ENCODE results near the gene EPHA2.

EPHA2 gene

DNA sequence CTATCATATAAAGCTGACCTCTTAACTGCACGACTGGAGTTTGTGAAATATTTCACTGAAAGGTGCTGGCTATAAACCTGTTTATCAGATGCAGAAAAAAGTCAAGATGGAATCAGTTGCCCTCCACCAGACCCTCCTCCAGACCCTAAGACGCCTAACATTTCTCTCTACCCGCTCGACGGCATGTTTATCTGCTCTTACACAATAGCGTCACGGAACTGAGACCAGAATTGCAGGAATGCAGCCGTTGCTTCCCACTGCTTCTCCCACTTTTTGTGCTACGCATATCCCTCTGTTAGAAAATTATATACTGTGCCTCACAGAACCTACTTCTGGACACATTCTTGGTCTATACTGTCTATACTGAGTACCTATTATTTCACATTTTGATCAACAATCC, 54.2 kb downstream of the EPHA2 start:
- Histone ChIP-seq H3K79me2 (ENCODE audit: control insufficient read depth, insufficient read depth, low read length, unreplicated experiment) (no peaks in the 10 kb centered on the region), H3K27ac (ENCODE audit: low read depth, low read length) (no peak overlapping the region), H3K36me3 (ENCODE audit: insufficient read depth, low read length) (no peaks in the 10 kb centered on the region), H3K4me3 (ENCODE audit: low read depth, low read length) (no peak overlapping the region), H3K27me3 (ENCODE audit: insufficient read depth, low read length) (peaks cover 9% of the 10 kb centered on the region; the same call in 1 of the 2 replicates), H3K4me1 (ENCODE audit: control insufficient read depth, insufficient read depth, low read length, unreplicated experiment) (no peaks in the 10 kb centered on the region), H2AFZ (ENCODE audit: low read length, unreplicated experiment) (no peak overlapping the region)

GRCh38 chr1:16099412-16099811, 56.5 kb downstream of the EPHA2 start:
- Histone ChIP-seq H3K79me2 (ENCODE audit: control insufficient read depth, insufficient read depth, low read length, unreplicated experiment) (no peaks in the 10 kb centered on the region), H2AFZ (ENCODE audit: low read length, unreplicated experiment) (no peak overlapping the region), H3K36me3 (ENCODE audit: insufficient read depth, low read length) (no peaks in the 10 kb centered on the region), H3K4me3 (ENCODE audit: low read depth, low read length) (no peak overlapping the region), H3K27me3 (ENCODE audit: insufficient read depth, low read length) (peaks cover 9% of the 10 kb centered on the region; the same call in 1 of the 2 replicates), H3K27ac (ENCODE audit: low read depth, low read length) (no peak overlapping the region), H3K4me1 (ENCODE audit: control insufficient read depth, insufficient read depth, low read length, unreplicated experiment) (no peaks in the 10 kb centered on the region)

DNA sequence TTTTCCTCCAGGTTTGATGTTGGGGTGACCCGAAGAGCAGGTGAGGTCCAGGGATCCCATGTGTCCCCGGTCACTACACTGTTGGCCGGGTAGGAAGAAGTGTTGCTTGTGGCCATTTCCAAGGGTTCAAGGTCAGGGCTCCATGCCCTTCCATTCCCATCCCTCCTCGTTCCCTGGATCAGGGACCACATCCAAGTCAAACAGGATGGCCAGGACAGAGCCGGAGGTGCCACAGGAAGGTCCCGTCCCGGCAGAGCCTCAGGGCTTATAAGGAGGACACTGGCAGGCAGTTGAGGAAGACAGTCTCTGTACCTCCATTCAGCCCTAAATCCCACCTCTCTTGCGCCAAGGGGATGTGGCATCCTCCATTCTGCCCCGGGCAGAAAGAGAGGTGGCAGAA, 60.4 kb downstream of the EPHA2 start:
- no peaks in the 10 kb centered on the region for H3K4me1 ChIP-seq (ENCODE audit: control insufficient read depth, insufficient read depth, low read length, unreplicated experiment)
- H3K27ac ChIP-seq (ENCODE audit: low read depth, low read length): no peak overlapping the region
- H3K36me3 ChIP-seq (ENCODE audit: insufficient read depth, low read length): no peaks in the 10 kb centered on the region
- H3K27me3 ChIP-seq (ENCODE audit: insufficient read depth, low read length): no peaks in the 10 kb centered on the region
- no peaks in the 10 kb centered on the region for H3K79me2 ChIP-seq (ENCODE audit: control insufficient read depth, insufficient read depth, low read length, unreplicated experiment)
- H3K4me3 ChIP-seq (ENCODE audit: low read depth, low read length): no peak overlapping the region
- no peak overlapping the region for H2AFZ ChIP-seq (ENCODE audit: low read length, unreplicated experiment)

DNA sequence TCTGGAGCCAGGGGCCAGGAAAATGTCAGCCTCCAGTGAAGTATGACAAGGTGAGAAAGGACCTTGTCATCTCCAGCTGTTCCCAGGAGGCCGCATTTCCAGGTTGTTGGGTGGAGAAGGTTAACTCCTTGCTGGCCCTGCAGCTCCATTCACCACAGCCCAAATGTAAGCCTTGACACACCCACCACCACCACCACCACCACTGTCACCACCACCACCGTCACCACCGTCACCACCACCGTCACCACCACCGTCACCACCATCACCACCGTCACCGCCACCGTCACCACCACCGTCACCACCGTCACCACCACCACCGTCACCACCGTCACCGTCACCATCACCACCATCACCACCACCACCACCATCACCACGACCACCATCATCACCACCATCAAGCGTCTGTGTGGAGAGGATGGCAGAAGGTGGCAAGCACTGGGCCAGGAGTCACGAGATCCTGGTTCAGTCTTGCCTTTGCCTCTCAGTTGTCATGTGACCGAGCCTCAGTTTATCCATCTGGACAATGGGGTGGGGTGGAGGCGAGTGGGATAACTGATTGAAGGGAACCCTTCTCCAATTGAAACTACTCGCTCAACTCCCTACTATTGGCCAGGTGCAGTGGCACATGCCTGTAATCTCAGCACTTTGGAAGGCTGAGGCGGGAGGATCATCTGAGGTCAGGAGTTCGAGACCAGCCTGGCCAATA, 61.3 kb downstream of the EPHA2 start:
- Histone ChIP-seq H3K27ac (ENCODE audit: low read depth, low read length) (no peak overlapping the region), H3K36me3 (ENCODE audit: insufficient read depth, low read length) (no peaks in the 10 kb centered on the region), H3K27me3 (ENCODE audit: insufficient read depth, low read length) (no peaks in the 10 kb centered on the region), H3K4me3 (ENCODE audit: low read depth, low read length) (no peak overlapping the region), H3K4me1 (ENCODE audit: control insufficient read depth, insufficient read depth, low read length, unreplicated experiment) (no peaks in the 10 kb centered on the region), H3K79me2 (ENCODE audit: control insufficient read depth, insufficient read depth, low read length, unreplicated experiment) (no peaks in the 10 kb centered on the region), H2AFZ (ENCODE audit: low read length, unreplicated experiment) (no peak overlapping the region)

DNA sequence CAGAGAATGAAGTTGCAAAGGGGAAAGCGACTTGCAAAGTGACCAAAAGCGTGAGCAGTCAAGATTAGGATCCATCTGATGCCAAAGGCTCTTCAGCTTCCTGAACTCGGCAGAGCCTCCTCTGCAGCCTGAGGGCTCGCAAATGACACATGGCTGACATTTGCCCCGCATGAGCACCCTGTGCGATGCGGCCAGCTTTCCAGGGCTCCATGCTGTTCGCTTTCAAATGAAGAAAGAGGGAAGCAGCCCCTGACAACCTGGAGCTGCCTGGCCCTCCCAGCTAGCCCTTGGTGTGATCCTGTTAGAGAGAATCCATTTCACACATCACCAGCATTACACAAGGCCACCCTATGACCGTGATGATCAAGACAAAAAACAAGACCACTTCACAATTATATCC, 62.3 kb downstream of the EPHA2 start:
- Histone ChIP-seq H3K4me1 (ENCODE audit: control insufficient read depth, insufficient read depth, low read length, unreplicated experiment) (peaks cover 8% of the 10 kb centered on the region), H3K36me3 (ENCODE audit: insufficient read depth, low read length) (no peaks in the 10 kb centered on the region), H3K27ac (ENCODE audit: low read depth, low read length) (no peak overlapping the region), H2AFZ (ENCODE audit: low read length, unreplicated experiment) (no peak overlapping the region), H3K27me3 (ENCODE audit: insufficient read depth, low read length) (no peaks in the 10 kb centered on the region), H3K4me3 (ENCODE audit: low read depth, low read length) (no peak overlapping the region), H3K79me2 (ENCODE audit: control insufficient read depth, insufficient read depth, low read length, unreplicated experiment) (no peaks in the 10 kb centered on the region)

- no peaks in the 10 kb centered on the region for H3K79me2 ChIP-seq (ENCODE audit: control insufficient read depth, insufficient read depth, low read length, unreplicated experiment)
- no peaks in the 10 kb centered on the region for H3K27me3 ChIP-seq (ENCODE audit: insufficient read depth, low read length)
- peaks cover 14% of the 10 kb centered on the region for H3K4me1 ChIP-seq (ENCODE audit: control insufficient read depth, insufficient read depth, low read length, unreplicated experiment)
- H3K36me3 ChIP-seq (ENCODE audit: insufficient read depth, low read length): no peaks in the 10 kb centered on the region
- no peak overlapping the region for H3K4me3 ChIP-seq (ENCODE audit: low read depth, low read length)
- H2AFZ ChIP-seq (ENCODE audit: low read length, unreplicated experiment): no peak overlapping the region
- H3K27ac ChIP-seq (ENCODE audit: low read depth, low read length): no peak overlapping the region
Observed at GRCh38 chr1:16092923-16093511, 62.9 kb downstream of the EPHA2 start.

DNA sequence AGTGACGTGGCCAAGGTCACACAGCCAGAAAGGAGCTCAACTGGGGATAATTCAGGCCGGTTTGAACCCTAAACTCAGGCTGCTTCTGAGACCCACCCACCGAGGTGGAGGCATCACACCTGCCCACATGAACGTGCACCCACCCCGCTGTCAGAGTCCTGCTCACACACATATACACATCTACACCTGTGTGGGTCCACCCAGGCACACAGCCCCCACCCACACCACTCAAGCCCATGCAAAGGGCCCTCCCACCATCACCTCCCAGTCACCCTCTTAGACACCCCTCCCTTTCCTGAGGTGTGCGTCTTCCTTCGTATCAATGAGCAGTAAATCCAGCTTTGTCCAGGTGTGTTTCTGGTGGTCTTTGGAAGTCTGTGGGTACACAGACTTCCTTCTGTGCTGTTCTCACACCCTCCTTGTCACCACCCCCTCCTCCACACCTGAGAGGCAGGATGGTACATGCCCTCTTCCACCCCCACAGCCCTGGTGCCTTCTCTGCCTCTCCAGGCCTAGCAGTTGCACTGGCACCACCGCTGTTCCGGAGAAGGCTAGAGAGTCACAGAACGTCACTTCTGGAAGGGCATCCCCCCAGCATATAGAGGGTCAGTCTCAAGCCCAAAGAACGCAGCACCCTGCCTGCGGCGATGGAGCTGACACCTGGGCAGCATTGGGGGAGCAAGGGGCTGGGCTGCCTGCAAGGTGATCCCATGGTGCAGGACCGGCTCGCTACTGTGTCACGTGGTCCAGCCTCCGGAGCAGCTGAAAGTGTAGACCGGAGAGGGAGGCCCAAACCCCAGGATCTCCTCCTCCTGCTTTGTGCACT, 63.6 kb downstream of the EPHA2 start:
- no peaks in the 10 kb centered on the region for H3K36me3 ChIP-seq (ENCODE audit: insufficient read depth, low read length)
- no peaks in the 10 kb centered on the region for H3K79me2 ChIP-seq (ENCODE audit: control insufficient read depth, insufficient read depth, low read length, unreplicated experiment)
- no peak overlapping the region for H3K27ac ChIP-seq (ENCODE audit: low read depth, low read length)
- H3K27me3 ChIP-seq (ENCODE audit: insufficient read depth, low read length): no peaks in the 10 kb centered on the region
- H3K4me1 ChIP-seq (ENCODE audit: control insufficient read depth, insufficient read depth, low read length, unreplicated experiment): peaks cover 17% of the 10 kb centered on the region
- no peak overlapping the region for H3K4me3 ChIP-seq (ENCODE audit: low read depth, low read length)
- no peak overlapping the region for H2AFZ ChIP-seq (ENCODE audit: low read length, unreplicated experiment)

DNA sequence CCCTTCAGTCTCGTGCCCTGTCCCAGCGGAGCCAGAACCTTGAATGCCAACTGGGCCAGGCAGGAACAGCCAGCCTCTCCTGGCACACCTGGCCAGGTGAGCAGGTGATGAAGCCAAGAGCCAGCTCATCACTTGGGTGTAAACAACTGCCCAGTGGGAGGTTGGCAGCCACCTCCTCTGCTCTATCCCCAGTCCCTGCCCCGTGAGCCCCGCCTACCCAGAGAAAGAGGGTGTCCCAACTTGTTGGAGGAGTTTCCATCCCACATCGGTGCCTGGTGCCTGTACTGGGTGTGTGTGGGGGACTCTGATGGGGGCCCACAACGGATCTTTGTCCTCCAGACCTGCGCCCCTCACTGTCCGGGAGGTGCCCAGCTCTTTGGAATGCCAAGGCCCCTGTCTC, 64.6 kb downstream of the EPHA2 start:
- Histone ChIP-seq H2AFZ (ENCODE audit: low read length, unreplicated experiment) (no peak overlapping the region), H3K36me3 (ENCODE audit: insufficient read depth, low read length) (no peaks in the 10 kb centered on the region), H3K4me3 (ENCODE audit: low read depth, low read length) (no peak overlapping the region), H3K27me3 (ENCODE audit: insufficient read depth, low read length) (no peaks in the 10 kb centered on the region), H3K27ac (ENCODE audit: low read depth, low read length) (no peak overlapping the region), H3K4me1 (ENCODE audit: control insufficient read depth, insufficient read depth, low read length, unreplicated experiment) (peaks cover 17% of the 10 kb centered on the region), H3K79me2 (ENCODE audit: control insufficient read depth, insufficient read depth, low read length, unreplicated experiment) (no peaks in the 10 kb centered on the region)

DNA sequence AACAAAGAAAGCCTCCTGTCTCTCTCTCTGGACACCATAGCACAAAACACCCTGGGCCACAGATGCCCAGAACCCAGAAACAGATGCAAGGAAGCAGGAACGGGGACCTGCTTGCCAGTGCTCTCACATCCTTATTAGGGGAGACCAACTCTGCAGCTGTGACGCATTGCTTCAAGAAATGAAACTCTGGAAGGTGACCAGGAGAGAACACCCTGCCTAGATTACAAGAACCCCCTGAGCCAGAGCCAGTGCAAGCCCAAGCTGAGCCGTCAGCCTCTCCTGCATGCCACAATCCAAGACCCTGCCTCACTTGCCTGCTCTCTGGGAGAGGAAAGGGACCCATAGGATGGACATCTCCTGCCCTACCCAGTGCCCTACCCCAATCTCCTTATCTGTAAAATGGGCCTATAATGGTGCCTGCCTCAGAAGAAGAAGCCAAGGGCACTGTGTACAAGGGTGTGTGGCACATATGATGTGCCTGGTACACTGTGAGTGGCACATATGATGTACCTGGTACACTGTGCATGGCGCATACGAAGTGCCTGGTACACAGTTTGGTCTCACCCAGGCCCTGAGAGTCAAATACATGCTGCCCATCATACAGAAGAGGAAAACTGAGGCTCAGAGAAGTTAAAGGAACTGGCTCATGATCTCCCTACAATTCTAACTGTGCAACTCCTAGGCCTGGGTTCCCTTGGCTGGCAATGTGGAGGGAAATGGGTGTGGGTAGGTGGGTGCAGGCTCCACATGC, 65.6 kb downstream of the EPHA2 start:
- no peak overlapping the region for H3K4me3 ChIP-seq (ENCODE audit: low read depth, low read length)
- H3K27ac ChIP-seq (ENCODE audit: low read depth, low read length): no peak overlapping the region
- no peak overlapping the region for H2AFZ ChIP-seq (ENCODE audit: low read length, unreplicated experiment)
- peaks cover 17% of the 10 kb centered on the region for H3K4me1 ChIP-seq (ENCODE audit: control insufficient read depth, insufficient read depth, low read length, unreplicated experiment)
- H3K36me3 ChIP-seq (ENCODE audit: insufficient read depth, low read length): no peaks in the 10 kb centered on the region
- no peaks in the 10 kb centered on the region for H3K27me3 ChIP-seq (ENCODE audit: insufficient read depth, low read length)
- H3K79me2 ChIP-seq (ENCODE audit: control insufficient read depth, insufficient read depth, low read length, unreplicated experiment): no peaks in the 10 kb centered on the region

GRCh38 chr1:16088996-16089395, 66.9 kb downstream of the EPHA2 start:
- Histone ChIP-seq H3K36me3 (ENCODE audit: insufficient read depth, low read length) (no peaks in the 10 kb centered on the region), H3K27me3 (ENCODE audit: insufficient read depth, low read length) (no peaks in the 10 kb centered on the region), H3K4me3 (ENCODE audit: low read depth, low read length) (no peak overlapping the region), H3K27ac (ENCODE audit: low read depth, low read length) (0 out of 2 replicates have a peak overlapping the region, but pooled peaks have one; percentile 2), H2AFZ (ENCODE audit: low read length, unreplicated experiment) (no peak overlapping the region), H3K79me2 (ENCODE audit: control insufficient read depth, insufficient read depth, low read length, unreplicated experiment) (no peaks in the 10 kb centered on the region), H3K4me1 (ENCODE audit: control insufficient read depth, insufficient read depth, low read length, unreplicated experiment) (peaks cover 17% of the 10 kb centered on the region)

Data from ACC112 (cell line).